Hematopoietic multipotent progenitor cell treated with erythropoietin and hydrocortisone succinate and interleukin-3 and kit ligand, for 8 days (in vitro differentiated cells): Measurements from ENCODE around the gene BMP6.
A peak's percentile ranks its signal among the peaks of the same experiment; 100 is the strongest.

ENCODE experiments used
- DNase-seq: peaks from one replicate; pipeline ENCODE4 v3.0.0-alpha.2; 2015

Gene BMP6

DNA sequence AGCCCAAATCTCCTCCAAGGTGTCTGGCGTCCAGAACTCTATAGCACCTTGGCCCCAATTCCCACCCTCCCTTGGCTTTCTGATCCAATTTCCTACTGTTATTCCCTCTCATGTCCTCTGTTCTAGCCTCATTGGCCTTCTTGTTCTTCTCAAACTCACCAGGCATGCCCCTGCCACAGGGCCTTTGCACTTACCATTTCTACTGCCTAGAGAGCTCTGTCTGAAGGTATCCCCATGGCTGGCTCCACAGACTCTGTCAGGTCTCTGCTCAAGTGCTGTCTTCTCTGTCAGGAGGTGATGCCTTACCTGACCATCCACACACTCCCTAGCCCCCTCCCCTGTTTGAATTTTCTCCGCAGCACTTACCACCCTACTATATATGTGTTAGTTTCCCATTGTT lies 5.6 kb upstream of the BMP6 start:
- DNase-seq, result no peak

DNA sequence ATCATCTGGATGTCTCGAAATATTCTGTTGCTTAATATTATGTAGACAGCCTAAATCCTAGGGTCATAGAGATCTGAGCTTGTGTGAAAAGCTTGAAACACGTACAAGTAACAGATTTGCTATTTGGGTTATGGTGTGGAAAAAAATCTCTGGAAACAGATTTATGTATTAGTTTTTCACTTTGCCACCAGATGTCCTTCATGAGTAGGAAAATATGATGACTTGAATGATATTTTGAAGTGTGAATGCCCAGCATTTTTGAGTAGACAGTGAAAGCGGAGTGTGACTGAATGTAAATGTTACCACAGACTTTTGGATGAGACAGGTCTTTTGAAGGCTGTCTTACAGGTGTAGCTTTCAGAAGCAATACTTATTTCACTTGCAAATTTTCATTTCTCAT lies 4.2 kb upstream of the BMP6 start:
- peak; percentile 67 for DNase-seq

DNA sequence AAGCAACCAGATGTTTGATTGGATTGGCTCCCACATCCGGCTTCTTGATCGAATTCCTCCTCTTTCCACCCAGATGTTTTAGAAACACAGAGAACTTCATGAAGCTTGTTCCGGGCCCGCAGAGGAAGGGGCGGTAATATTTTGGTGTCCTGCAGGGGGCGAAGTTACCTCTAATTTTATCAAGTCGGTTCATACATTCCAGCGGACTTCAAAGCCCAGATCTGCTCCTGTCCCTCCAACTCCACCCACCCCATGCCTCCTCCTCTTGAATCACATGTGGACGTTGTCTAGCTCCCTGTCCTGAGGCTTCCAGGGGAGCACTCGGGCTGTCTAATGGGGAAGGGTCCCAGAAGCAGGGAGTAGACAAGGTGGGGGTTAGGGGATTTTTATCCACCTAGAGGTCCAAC lies 2.9 kb upstream of the BMP6 start:
- DNase-seq, result peak; percentile 82

DNA sequence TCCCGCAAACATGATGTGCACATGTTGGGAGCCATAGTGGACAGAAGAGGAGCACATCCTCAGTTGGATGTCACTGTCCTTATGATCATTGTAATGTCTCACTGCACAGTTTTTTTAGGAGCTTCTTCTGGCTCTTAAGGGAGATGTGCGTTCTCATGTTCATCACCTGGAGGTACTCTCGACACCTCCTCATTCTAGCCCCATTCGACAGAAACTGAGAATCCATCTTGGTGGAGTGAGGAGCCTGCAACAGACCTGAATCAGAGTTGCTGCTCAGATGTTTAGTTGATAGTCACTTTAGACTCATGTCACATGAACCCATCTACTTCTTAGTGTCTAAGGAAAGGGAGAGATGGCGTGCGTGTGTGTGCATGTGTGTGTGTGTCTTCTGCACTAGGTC lies 2.3 kb upstream of the BMP6 start:
- no peak for DNase-seq

DNA sequence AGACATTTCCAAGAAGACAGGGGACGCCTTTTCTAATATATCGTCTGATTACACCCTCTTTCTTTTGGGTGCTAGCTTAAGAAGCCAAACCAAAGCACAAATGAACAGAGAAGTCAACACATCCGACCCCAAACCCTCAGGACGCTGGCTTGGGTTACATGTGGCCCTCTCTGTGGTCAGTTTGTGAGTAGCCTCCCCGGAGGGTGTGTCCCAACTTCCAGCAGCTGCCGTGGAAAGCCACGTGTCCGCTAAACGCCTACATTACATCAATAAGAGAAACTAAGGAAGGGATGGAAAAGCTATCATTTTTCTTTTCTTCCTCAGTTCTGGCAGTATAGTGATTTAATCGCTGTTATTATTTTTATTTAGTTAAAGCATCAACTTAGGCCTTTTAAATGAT lies 487 bp upstream of the BMP6 start:
- no peak for DNase-seq

DNA sequence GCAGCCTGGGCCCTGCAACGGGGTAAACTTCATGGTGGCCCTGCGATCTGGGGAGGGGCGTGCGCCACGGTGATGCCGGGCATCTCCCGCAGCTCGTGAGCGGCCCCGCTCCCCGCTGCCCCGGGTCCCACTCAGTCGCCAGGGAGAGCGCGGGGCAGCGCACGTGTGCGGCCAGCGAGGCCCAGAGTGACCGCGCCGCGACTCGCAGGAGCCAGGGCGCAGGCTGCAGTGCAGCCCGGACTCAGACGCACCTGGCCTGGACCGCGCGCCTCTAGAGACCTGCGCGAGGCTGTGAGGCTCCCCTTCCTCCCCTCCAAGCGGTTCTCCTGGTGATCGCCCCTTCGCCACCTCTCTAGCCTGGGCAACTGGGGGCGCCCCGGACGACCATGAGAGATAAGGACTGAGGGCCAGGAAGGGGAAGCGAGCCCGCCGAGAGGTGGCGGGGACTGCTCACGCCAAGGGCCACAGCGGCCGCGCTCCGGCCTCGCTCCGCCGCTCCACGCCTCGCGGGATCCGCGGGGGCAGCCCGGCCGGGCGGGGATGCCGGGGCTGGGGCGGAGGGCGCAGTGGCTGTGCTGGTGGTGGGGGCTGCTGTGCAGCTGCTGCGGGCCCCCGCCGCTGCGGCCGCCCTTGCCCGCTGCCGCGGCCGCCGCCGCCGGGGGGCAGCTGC lies 652 bp downstream of the BMP6 start:
- DNase-seq, result no peak

DNA sequence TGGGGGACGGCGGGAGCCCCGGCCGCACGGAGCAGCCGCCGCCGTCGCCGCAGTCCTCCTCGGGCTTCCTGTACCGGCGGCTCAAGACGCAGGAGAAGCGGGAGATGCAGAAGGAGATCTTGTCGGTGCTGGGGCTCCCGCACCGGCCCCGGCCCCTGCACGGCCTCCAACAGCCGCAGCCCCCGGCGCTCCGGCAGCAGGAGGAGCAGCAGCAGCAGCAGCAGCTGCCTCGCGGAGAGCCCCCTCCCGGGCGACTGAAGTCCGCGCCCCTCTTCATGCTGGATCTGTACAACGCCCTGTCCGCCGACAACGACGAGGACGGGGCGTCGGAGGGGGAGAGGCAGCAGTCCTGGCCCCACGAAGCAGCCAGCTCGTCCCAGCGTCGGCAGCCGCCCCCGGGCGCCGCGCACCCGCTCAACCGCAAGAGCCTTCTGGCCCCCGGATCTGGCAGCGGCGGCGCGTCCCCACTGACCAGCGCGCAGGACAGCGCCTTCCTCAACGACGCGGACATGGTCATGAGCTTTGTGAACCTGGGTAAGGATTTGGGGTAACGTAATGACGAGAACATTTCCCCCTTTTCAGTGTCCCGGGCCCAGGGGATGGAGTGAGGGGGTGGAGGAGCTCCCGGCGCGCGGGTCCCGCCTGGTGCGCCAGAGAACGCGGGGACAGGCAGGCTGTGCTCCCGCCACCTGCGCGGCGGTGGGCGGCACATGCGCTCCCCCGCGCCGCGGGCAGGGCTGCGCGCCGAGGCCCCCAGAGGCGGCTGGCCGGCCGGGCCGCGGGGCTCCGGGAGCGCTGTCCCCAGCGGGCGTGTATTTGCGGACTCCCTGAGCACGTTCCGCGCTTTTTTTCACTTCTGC lies 1.4 kb downstream of the BMP6 start:
- no peak for DNase-seq

DNA sequence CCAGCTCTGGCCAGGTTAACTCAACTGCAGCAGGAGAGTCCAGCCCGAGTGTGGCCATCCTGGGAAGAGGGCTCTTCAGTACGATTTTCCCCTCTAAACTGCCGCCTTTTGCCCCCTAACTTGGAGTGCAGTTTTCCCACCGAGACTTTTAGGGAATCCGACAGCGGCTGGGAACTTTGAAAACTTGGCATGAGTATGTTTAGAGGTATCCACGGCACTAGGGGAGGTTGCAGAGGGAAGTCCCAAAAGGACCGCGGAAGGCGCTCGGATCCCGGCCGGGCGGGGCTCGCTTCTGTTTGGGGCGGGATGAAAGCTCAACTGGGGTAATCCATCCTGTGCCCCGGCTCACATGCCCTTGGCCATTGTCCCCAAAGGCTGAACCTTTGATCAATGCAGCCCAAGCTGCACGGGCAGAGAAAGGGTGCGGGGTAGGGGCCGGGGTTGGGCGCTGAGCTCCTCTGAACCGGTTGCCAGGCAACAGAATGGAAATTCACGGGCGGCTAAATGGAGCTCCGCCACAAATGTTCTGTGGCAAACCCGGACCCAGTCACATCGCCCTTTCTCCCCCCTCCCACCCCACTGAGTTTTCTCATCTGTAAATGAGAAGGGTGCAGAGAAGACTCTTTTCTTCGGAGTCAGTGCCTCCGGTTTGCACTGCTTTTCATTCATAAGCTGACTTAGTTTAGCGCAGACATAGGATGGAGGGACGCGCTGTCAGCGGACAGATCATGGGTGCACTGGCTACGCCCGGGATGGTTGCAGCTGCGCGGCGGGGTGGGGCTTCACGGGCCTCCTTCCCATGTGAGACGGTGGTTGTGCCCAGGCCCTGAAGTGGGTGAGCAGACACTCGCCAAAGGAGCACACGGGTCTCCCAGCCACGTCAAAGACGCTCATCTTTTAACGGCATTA lies 2.3 kb downstream of the BMP6 start:
- no peak for DNase-seq

DNA sequence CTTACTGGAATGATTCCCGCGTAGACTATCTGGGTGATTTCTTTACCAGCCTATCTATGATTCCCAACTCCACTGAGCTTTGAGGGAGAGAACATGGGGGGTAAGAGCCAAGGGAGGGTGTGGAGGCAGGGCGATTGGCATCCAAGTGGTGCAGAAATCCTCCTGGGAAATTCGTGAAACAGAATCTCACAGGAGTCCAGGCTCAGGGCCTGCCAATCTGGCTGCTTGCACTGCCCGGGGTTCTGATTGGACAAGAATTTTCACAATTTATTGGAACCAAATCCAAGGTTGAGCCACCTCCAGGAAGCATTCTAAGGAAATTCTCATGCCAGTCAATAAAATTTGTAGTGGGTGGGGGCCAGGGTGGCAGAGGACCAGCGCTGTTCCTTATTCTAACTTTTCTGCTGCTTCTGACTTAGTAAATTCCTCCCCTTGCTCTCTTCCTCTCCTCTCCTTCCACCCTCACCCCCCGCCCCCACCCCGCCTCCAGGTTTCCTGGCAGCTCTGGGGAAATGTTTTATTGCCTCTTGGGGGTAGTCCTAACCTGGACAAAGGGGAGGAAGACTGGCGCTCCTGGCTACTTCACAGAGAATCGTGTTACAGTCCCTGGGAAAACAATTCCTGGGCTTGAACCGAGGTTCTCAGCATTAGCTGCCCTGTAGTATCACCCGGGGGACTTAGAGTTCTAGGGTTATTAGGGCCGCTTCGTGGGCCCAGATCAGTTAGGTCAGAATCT lies 3.1 kb downstream of the BMP6 start:
- no peak for DNase-seq

DNA sequence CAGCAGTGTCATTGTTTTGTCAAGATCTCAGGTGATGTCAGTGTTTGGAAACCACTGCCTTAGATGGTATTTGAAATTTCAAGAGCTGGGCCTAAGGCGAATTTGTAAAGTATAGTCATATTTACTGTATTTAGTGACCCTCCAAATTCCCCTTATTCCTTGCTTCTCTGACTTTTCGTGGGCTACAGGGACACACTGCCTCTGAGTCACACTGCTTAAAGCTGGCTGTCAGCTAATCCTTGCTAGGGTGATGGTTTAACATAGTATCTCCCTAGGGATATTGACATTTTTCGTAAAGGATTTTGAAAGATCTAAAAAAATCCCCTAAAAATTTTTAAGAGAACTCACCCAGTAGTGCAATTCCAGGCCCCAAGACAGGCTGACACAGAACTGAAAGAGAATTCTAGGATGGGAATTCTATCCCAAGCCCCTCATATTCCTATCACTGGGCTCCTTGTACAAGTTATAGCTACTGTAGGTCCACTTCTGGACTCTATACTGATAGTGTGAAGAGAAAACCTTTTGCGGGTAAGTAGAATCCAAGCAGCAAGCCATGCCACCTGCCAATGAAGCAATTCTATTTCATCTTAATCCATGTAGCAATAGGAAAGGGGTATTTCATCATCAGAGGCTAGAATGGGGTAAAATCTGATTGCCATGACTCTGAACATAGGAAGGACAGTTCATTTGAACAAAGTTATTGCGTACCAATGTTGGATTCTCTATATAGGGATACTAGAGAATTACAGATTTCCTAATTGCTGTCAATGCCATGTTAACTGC lies 4.3 kb downstream of the BMP6 start:
- no peak for DNase-seq

DNA sequence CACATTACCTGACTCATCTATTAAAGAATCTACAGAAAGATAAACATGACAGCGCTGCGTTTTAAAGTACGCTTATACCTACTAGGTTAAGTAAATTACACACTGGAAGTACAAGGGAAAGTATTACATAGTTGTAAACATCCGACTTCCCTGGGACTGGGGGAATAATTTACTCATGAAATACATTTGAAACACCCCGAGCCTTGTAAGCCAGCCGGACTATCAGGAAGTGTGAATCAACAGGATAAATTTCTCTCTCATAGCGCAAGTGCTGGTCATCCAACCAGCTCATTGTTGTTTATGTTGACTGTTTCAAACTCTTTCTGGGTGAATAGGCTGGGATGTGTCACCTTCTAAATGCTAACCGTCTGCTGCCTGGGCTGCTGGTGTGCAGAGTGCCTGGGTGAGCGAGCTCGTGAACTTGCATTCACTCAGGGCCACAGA lies 4.9 kb downstream of the BMP6 start:
- DNase-seq, result no peak

DNA sequence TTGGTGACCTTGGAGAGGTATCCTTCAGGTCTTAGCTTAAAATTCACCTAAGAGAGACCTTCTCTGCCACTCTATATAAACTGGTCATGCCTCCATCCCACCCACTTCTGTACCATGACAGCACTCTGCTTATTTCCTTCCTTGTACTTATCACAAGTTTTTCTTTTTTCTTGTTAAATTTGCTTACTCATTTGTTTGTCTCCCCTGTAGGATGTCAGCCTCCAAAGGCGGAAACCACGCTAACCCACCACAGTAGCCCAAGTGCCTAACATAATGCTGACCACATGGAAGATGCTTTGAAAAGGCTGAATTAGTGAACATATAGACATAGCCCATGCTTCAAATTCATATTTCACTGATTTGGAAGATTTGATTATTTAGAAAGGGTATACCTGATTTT lies 5.4 kb downstream of the BMP6 start:
- no peak for DNase-seq

DNA sequence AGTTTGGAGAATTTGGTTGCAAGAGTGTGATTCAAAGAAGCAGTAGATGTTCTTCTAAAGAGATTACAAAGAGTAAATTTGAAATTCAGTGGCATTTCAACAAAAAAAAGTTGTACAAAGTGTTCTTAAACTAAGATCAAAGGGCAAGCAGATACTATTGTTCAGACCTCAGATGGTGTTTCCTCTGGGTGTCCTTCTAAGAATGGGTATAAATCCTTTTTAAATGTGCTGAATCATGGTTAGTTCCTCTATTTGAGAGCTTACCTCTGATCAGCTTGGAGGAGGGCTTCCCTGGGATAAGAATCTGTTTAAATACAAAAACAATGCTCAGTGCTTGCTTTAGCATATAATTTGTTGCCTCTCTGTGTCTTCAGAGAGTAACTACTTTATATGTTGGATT lies 6.3 kb downstream of the BMP6 start:
- no peak for DNase-seq

DNA sequence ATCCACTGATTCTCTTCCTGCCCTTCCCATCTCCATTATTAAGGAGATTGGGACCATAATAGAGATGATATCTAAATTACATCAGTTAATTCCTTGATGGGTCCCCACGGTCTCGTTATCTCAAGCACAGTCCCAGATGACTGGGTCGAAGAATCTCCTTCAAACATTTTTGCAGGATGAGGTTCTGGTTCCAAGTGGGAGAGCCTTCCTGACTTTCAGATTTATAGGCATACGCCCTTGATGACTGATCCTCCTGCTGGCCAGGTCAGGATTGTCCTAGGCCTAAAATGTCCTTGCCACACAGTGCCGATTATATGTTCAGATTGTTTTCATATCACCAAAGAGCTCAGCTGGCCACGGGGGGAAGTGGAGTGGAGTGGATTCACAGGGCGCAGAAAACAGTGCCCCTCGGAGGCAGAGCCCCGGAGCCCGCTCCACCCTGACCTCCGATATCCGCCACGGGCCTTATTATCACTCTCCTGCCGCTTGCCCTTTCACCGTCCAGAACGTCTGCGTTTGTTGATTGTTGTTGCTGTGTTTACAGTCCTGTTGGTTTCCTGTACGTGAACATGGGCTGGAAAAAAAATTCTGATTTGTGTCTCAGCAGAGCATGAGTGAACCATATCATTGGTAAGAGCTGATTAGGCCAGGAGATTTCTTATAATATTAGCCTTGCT lies 8.9 kb downstream of the BMP6 start:
- DNase-seq, result no peak

DNA sequence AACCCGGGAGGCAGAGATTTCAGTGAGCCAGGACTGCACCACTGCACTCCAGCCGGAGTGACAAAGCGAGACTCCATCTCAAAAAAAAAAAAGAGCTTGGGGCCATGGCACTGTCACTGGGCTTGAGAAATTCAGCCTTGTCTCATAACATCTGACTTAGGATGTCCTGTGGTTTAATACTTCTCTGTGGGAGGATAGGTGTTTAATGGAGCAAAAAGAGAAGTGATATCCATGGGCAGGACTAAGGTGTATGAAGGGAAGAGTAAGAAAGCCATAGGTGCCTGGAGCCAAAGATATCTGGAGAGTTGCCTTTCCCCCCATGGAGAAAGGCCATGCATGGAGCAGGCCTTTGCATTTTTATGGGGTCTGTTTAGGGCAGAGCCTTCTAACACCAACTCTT lies 11.2 kb downstream of the BMP6 start:
- DNase-seq, result no peak

DNA sequence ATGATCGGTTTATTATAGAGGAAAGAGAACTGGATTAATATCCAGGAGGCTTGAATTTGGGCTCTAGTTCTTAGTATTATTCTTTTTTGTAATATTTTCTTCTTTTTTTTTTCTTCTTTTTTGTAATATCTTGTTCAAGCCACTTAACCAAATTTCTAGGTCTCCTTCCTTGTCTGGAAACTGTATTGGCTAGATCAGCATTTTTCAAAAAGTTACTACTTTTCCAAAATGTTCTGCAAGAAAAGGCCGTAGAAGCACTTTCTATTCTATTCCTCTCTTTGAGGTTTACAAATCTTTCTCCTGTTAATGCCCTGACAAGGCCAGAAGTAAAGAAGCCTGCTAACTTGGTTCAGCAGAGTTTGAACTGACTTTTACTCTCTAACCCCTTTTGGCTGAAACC lies 12.0 kb downstream of the BMP6 start:
- no peak for DNase-seq

DNA sequence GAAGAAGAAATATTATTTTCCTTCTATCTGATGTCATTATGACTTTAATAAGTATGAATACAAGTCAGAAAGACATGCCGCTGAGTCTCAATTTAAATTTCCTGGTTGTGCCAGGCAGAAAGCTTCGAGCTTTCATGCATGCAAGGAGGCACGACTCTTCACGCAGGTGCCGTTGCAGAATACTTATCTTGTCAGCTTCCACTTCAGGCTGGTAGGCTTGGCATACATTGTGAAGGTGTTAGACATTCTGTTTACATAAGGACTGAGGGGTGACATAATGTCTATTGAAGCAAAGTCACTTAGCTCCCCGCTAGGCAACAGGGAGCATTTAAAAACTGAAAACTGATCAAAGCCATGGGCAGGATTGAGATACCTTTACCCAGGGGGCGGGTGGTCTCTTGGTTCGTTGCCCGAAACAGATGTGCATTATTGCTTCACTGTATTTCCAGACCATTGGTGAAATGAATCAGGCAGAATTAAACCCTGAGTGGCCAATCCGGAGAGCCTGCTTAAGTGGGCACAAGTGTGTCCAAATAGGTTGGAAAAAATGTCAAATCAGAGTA lies 16.4 kb downstream of the BMP6 start:
- DNase-seq, result no peak

DNA sequence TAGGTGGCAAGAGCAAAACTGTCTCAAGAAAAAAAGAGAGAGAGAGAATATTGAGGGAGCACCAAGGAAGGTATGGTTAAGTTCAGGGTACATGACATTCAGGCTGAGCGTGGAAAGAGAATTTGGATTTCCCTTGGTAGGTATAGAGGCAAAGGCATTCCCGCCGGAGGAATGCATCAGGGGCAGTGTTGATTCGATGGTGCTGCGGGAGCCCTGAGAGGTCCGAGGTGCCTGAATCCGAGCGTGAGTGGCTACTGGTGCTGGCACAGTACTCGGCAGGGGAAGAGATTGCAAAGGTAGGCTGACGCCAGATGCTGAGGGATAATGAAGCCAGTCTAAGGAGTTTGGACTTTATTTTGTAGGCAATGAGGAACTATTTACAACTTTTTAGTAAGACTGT lies 20.0 kb downstream of the BMP6 start:
- DNase-seq, result no peak

DNA sequence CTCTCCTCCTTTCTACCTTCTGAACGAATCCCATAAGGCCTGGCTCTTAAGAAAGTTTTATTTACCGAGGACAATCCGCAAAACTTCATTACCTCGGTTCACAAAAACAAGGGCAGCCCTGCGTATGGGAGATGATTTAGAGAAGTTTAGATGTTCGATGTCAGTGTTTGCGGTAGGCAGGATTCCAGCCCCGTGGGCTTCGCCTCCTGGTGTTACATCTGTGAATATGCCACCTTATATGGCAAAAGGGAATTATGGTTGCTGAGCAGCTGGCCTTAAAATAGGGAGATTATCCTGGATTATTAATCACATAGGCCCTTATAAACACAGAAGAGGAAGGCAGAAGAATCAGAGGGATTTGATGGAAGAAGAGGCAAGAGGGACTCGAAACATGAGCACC lies 21.1 kb downstream of the BMP6 start:
- no peak for DNase-seq

DNA sequence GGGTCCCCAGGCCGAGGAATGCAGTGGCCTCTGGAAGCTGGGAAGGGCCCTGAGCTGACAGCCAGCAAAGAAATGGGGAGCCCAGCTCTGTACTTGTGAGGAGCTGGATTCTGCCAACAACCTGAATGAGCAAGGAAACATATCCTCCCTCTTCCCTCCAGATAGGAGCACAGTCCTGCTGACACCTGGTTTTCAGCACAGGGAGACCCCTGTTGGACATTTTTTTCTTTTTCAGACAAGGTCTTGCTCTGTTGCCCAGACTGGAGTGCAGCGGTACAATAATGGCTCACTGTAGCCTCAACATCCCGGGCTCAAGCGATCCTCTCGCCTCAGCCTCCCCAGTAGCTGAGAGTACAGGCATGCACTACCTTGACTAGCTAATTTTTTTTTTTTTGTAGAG lies 21.5 kb downstream of the BMP6 start:
- no peak for DNase-seq

DNA sequence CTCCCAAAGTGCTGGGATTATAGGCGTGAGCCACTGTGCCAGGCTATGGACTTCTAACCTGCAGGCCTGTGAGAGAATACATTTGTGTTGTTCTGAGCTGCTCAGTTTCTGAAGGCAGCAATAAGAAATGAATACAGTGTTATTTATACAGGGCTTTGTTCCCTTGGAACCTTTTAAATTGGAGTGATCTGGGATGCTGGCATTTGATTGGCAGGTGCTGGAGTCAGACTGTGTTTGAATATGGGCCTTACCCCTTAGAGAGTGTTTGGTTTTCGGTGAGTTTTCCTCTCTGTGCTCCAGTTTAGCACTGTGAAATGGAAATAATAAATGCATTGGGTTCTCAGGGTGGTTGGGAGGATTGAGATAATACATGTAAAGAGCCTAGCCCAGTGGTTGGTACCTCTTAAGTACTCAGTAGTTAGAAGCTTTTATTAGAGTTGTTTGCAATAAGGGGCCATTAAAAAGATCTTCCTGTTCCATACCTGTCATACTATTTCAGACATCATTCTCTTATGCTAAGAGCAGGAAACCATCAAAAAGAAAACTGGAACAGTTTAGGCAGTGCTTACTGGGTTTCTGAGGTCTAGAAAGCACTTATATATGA lies 22.1 kb downstream of the BMP6 start:
- DNase-seq, result no peak
